SHP77 treated with DMSO at 0.1 percent for 48 hours (cell line): Measurements from ENCODE around the gene SLC8B1.

Experiments
- DNase-seq: peaks from one replicate; lab custom pipeline; 2025; lab: John Stamatoyannopoulos, UW

SLC8B1 gene

GRCh38 chr12:113295886-113296556 is 38.9 kb downstream of the SLC8B1 start:
- DNase-seq: no peak

- no peak for DNase-seq
Measured at GRCh38 chr12:113293100-113293499, 41.8 kb downstream of the SLC8B1 start.

- no peak for DNase-seq
Measured at GRCh38 chr12:113292547-113292946, 42.4 kb downstream of the SLC8B1 start.

GRCh38 chr12:113292091-113292490 is 42.8 kb downstream of the SLC8B1 start:
- DNase-seq: no peak

GRCh38 chr12:113291586-113291985 is 43.3 kb downstream of the SLC8B1 start:
- no peak for DNase-seq

GRCh38 chr12:113290506-113290905 is 44.4 kb downstream of the SLC8B1 start:
- DNase-seq: no peak

- DNase-seq: no peak
Measured at GRCh38 chr12:113289361-113289760, 45.5 kb downstream of the SLC8B1 start.

GRCh38 chr12:113287899-113288282 is 47.0 kb downstream of the SLC8B1 start:
- no peak for DNase-seq

GRCh38 chr12:113287146-113287898 is 47.6 kb downstream of the SLC8B1 start:
- no peak for DNase-seq

GRCh38 chr12:113286712-113287111 is 48.2 kb downstream of the SLC8B1 start:
- no peak for DNase-seq

- no peak for DNase-seq
Measured at GRCh38 chr12:113285679-113286610, 49.0 kb downstream of the SLC8B1 start.

GRCh38 chr12:113284751-113285150 is 50.2 kb downstream of the SLC8B1 start:
- no peak for DNase-seq

GRCh38 chr12:113278633-113279032 is 56.3 kb downstream of the SLC8B1 start:
- no peak for DNase-seq

- no peak for DNase-seq
Measured at GRCh38 chr12:113278141-113278540, 56.8 kb downstream of the SLC8B1 start.

- no peak for DNase-seq
Measured at GRCh38 chr12:113277511-113277910, 57.4 kb downstream of the SLC8B1 start.

GRCh38 chr12:113276946-113277500 is 57.9 kb downstream of the SLC8B1 start:
- no peak for DNase-seq

- DNase-seq: no peak
Measured at GRCh38 chr12:113276306-113276705, 58.6 kb downstream of the SLC8B1 start.

GRCh38 chr12:113274848-113275247 is 60.1 kb downstream of the SLC8B1 start:
- DNase-seq: no peak

GRCh38 chr12:113273053-113273725 is 61.7 kb downstream of the SLC8B1 start:
- no peak for DNase-seq

GRCh38 chr12:113271853-113272561 is 62.9 kb downstream of the SLC8B1 start:
- no peak for DNase-seq

- DNase-seq: no peak
Measured at GRCh38 chr12:113271466-113271852, 63.5 kb downstream of the SLC8B1 start.
